DND-41 (cell line): ENCODE data around the gene COLGALT1.

Experiments
- ATAC-seq: fragments of 200-7000 bp; cut with Tn5 transposase; 3 replicates; pipeline ENCODE4 v1.9.1; 2021; ENCODE audit warnings: low read depth; ENCODE audit not compliant: insufficient read depth
- DNase-seq: peaks from one replicate; pipeline ENCODE4 v3.0.0-alpha.2; 2020
- H2AFZ ChIP-seq: 2 replicates; pipeline ENCODE4 v1.6.0; 2012; ENCODE audit warnings: low read depth, low read length
- H3K27ac ChIP-seq: 2 replicates; pipeline ENCODE4 v1.5.1; 2012; ENCODE audit warnings: low read length, inconsistent platforms
- H3K27me3 ChIP-seq: fragments of 200-600 bp; sonication (generic); 2 replicates; pipeline ENCODE4 v1.6.0; 2012; ENCODE audit warnings: low read length, mild to moderate bottlenecking, inconsistent platforms; ENCODE audit not compliant: insufficient read depth, poor library complexity
- H3K36me3 ChIP-seq: 2 replicates; pipeline ENCODE4 v1.5.1; 2012; ENCODE audit warnings: low read length, inconsistent platforms; ENCODE audit not compliant: insufficient read depth
- H3K4me1 ChIP-seq: 2 replicates; pipeline ENCODE4 v1.5.1; 2012; ENCODE audit warnings: mild to moderate bottlenecking, low read length; ENCODE audit not compliant: insufficient read depth
- H3K4me2 ChIP-seq: 2 replicates; pipeline ENCODE4 v1.6.0; 2012; ENCODE audit warnings: mild to moderate bottlenecking, moderate library complexity, low read length, inconsistent platforms; ENCODE audit not compliant: insufficient read depth
- H3K4me3 ChIP-seq, 2 experiments: fragments of 200-600 bp in 1 of 2; shearing (Covaris generic) in 1 of 2; 2 replicates each; pipeline ENCODE4 v1.5.1; 2012 to 2016; ENCODE audit warnings: inconsistent platforms in 2 of 2, low read length in 2 of 2, mild to moderate bottlenecking in 2 of 2, low read depth in 1 of 2, moderate library complexity in 1 of 2
- H3K79me2 ChIP-seq: 2 replicates; pipeline ENCODE4 v1.6.0; 2012; ENCODE audit warnings: low read length, inconsistent platforms; ENCODE audit not compliant: insufficient read depth
- H3K9ac ChIP-seq: 2 replicates; pipeline ENCODE4 v1.6.0; 2012; ENCODE audit warnings: low read depth, mild to moderate bottlenecking, inconsistent platforms, low read length, moderate library complexity
- H3K9me3 ChIP-seq: 2 replicates; pipeline ENCODE4 v1.5.1; 2012; ENCODE audit warnings: low read length, moderate library complexity, mild to moderate bottlenecking, inconsistent platforms; ENCODE audit not compliant: insufficient read depth, severe bottlenecking
- H4K20me1 ChIP-seq: 2 replicates; pipeline ENCODE4 v1.6.0; 2012; ENCODE audit warnings: low read length; ENCODE audit not compliant: insufficient read depth
- CTCF ChIP-seq: IDR thresholded peaks from 2 replicates; pipeline ENCODE4 v1.5.1; 2012; ENCODE audit warnings: borderline replicate concordance, low read length, moderate library complexity, mild to moderate bottlenecking; ENCODE audit not compliant: poor library complexity, severe bottlenecking; ENCODE audit errors: extremely low read depth
- EZH2 ChIP-seq: IDR thresholded peaks from 3 replicates; pipeline ENCODE4 v1.6.1; 2012; ENCODE audit warnings: borderline replicate concordance, low read depth, mild to moderate bottlenecking, moderate library complexity, low read length, inconsistent platforms; ENCODE audit not compliant: severe bottlenecking

The COLGALT1 gene

GRCh38 chr19:17526922-17527321 lies 28.5 kb upstream of the COLGALT1 start:
- no peaks in the 10 kb centered on the region for H3K27me3 ChIP-seq
- H3K9ac ChIP-seq: no peak overlapping the region
- ATAC-seq: peak; percentile 16
- peaks cover 50% of the 10 kb centered on the region for H3K4me1 ChIP-seq
- no peak for TF ChIP-seq CTCF
- no peak for TF ChIP-seq EZH2
- H3K27ac ChIP-seq: peak overlapping the region; percentile 55; the same call in 1 of the 2 replicates
- H3K4me2 ChIP-seq: peak overlapping the region; percentile 28; the same call in 1 of the 2 replicates
- no peaks in the 10 kb centered on the region for H4K20me1 ChIP-seq
- no peak overlapping the region for H3K4me3 ChIP-seq
- no peaks in the 10 kb centered on the region for H3K9me3 ChIP-seq
- no peaks in the 10 kb centered on the region for H3K79me2 ChIP-seq
- peak; percentile 78 for DNase-seq
- H2AFZ ChIP-seq: no peak overlapping the region
- H3K36me3 ChIP-seq: no peaks in the 10 kb centered on the region

GRCh38 chr19:17527326-17527725 lies 28.1 kb upstream of the COLGALT1 start:
- DNase-seq: no peak
- Histone ChIP-seq H3K4me1 (peaks cover 46% of the 10 kb centered on the region), H3K27me3 (no peaks in the 10 kb centered on the region), H3K79me2 (no peaks in the 10 kb centered on the region), H2AFZ (no peak overlapping the region), H3K4me3 (no peak overlapping the region), H4K20me1 (no peaks in the 10 kb centered on the region), H3K9ac (no peak overlapping the region), H3K27ac (peak overlapping the region; percentile 55), H3K4me2 (no peak overlapping the region), H3K9me3 (no peaks in the 10 kb centered on the region), H3K36me3 (no peaks in the 10 kb centered on the region)
- no peak for TF ChIP-seq CTCF
- no peak for TF ChIP-seq EZH2
- ATAC-seq: no peak

DNA sequence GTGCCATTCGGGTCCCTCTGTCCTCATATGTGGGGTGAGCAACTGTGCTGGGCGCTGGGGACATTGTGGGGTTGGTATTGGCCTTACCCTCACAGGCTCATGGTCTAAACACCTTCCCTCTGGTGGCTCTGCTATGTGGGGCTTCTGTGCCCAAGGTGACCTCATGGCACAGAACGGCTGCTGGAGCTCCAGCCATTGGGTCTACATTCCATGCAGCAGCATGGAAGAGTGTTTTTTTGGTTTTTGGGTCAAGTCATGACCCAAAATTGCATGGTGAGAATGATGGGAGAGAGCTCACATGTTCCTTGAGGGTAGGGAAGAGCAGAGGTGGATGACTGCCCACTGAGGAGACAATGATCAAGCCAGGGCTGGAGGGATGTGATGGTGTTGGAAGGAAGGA lies 26.8 kb upstream of the COLGALT1 start:
- H3K9ac ChIP-seq: no peak overlapping the region
- H3K9me3 ChIP-seq: no peaks in the 10 kb centered on the region
- H2AFZ ChIP-seq: no peak overlapping the region
- no peak for DNase-seq
- no peaks in the 10 kb centered on the region for H4K20me1 ChIP-seq
- ATAC-seq: no peak
- no peak overlapping the region for H3K27ac ChIP-seq
- H3K79me2 ChIP-seq: no peaks in the 10 kb centered on the region
- H3K4me1 ChIP-seq: peaks cover 33% of the 10 kb centered on the region
- H3K36me3 ChIP-seq: no peaks in the 10 kb centered on the region
- no peak overlapping the region for H3K4me3 ChIP-seq
- no peaks in the 10 kb centered on the region for H3K27me3 ChIP-seq
- TF ChIP-seq CTCF: no peak
- no peak for TF ChIP-seq EZH2
- H3K4me2 ChIP-seq: no peak overlapping the region
